Psoas muscle (tissue), 8 donors: Measurements from ENCODE around the gene NARF. TPM values are rescaled to one million over a fixed set of nuclear protein-coding genes. Genes with fewer than 3 reads are reported as not detected.

Experiments used
- ATAC-seq, 4 donors: fragments of 200-7000 bp; cut with Tn5 transposase; one replicate each; pipeline ENCODE4 v1.9.1; 2020; ENCODE audit warnings: moderate library complexity in 3 of 4, mild to moderate bottlenecking in 2 of 4
- DNase-seq, 2 donors: peaks; one replicate each; pipeline ENCODE4 v3.0.0-alpha.2; 2020
- H3K27ac ChIP-seq: fragments of 200-600 bp; one replicate; pipeline ENCODE4 v1.8.0; 2022
- H3K27me3 ChIP-seq, 3 donors: fragments of 200-600 bp in 1 of 3; one replicate each; pipeline versions ENCODE4 v1.6.1 to v1.8.0; 2013 to 2022; ENCODE audit warnings: low read length in 2 of 3, mild to moderate bottlenecking in 2 of 3, moderate library complexity in 1 of 3; ENCODE audit not compliant: insufficient read depth in 3 of 3
- H3K36me3 ChIP-seq, 2 donors: fragments of 200-600 bp in 1 of 2; one replicate each; pipeline versions ENCODE4 v1.6.1 to v1.8.0; 2013 to 2022; ENCODE audit warnings: low read depth in 1 of 2, mild to moderate bottlenecking in 1 of 2, moderate library complexity in 1 of 2; ENCODE audit not compliant: insufficient read depth in 1 of 2
- H3K4me1 ChIP-seq: fragments of 200-600 bp; one replicate; pipeline ENCODE4 v1.8.0; 2022
- H3K4me3 ChIP-seq: fragments of 200-600 bp; one replicate; pipeline ENCODE4 v1.8.0; 2022; ENCODE audit warnings: mild to moderate bottlenecking
- H3K9me3 ChIP-seq: fragments of 200-600 bp; one replicate; pipeline ENCODE4 v1.8.0; 2022
- WGBS, 3 donors: extraction: QIAGEN DNeasy Blood & Tissue Kit; methylation state at CpG; one replicate each; pipeline versions ENCODE4 v1.1.6 to v1.1.7; 2013; 5-methylcytosine and 5-hydroxymethylcytosine counted together
- intact Hi-C, 2 donors: fragments of 100-400 bp; cut with DNase I; formaldehyde crosslinking; loops; one replicate each; pipeline versions ENCODE4 v1.11.0 to v1.14.2; 2022
- polyA plus RNA-seq, 3 donors: library from polyadenylated mRNA; stranded (reverse); fragments of 200-250 nt; gene quantifications; one replicate each; pipeline ENCODE4 v1.2.3, GENCODE V29; 2013
- total RNA-seq, 4 donors: library from RNA; stranded (reverse); fragmentation: NEBNext Ultra II Directional in 2 of 4; extraction: Animal tissue kit (Norgen Biotek cat#: 25700) in 2 of 4; gene quantifications; one replicate each; pipeline versions ENCODE4 v1.2.1 to v1.2.4, GENCODE V29; 2021 to 2023
- TF ChIP-seq, protein P1 (sequence below): fragments of 200-600 bp; IDR thresholded peaks from one replicate; pipeline ENCODE4 v1.8.0; 2022; ENCODE audit warnings: antibody characterized with exemption
- donor health status: healthy with polysubstance abuse.
- donor health status: DM: no; HTN: no; CAD: no; lungs with moderate emphysema.
- donor health status: Bipolar disorder and iron deficiency.
- donor health status: healthy.
- donor health status: DM: yes; HTN: yes; CAD: no.
- donor health status: DM: no; HTN: no; CAD: no.
- donor health status: DM: no; HTN: no; CAD: no.
- donor health status: DM: yes; HTN: yes; CAD: no.

The NARF gene
- total and polyA plus RNA-seq, 7 donors: 32.8 to 129 (median 43.1) TPM

DNA sequence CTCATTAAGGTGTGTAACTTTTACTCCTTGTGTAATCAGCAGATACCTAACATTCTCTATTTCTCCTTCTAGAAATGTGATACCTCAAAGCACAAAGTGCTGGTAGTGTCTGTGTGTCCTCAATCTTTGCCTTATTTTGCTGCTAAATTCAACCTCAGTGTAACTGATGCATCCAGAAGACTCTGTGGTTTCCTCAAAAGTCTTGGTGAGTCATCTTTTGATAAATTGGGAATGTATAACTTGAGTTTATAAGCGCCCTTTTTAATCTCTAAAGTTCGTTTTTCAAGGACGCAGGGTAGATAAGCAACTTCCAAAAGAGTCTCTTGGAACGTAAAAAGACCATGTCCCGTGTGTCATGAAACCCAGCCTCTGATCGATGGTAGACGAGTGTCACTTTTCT is 10.2 kb downstream of the NARF start:
- DNase-seq: no peak
- H3K36me3 ChIP-seq: peaks cover 10 to 97% of the 10 kb centered on the region in 2 donors
- no peaks in the 10 kb centered on the region for H3K4me1 ChIP-seq
- TF ChIP-seq, protein P1, sequence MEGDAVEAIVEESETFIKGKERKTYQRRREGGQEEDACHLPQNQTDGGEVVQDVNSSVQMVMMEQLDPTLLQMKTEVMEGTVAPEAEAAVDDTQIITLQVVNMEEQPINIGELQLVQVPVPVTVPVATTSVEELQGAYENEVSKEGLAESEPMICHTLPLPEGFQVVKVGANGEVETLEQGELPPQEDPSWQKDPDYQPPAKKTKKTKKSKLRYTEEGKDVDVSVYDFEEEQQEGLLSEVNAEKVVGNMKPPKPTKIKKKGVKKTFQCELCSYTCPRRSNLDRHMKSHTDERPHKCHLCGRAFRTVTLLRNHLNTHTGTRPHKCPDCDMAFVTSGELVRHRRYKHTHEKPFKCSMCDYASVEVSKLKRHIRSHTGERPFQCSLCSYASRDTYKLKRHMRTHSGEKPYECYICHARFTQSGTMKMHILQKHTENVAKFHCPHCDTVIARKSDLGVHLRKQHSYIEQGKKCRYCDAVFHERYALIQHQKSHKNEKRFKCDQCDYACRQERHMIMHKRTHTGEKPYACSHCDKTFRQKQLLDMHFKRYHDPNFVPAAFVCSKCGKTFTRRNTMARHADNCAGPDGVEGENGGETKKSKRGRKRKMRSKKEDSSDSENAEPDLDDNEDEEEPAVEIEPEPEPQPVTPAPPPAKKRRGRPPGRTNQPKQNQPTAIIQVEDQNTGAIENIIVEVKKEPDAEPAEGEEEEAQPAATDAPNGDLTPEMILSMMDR: no peak
- intact Hi-C loops: no loop called here
- no peaks in the 10 kb centered on the region for H3K27me3 ChIP-seq
- ATAC-seq: no peak
- H3K4me3 ChIP-seq: no peak overlapping the region
- no peak overlapping the region for H3K27ac ChIP-seq
- WGBS, 3 donors: 92 to 95% (median 93%) methylated on average over 7 of the region's 7 CpGs
- no peaks in the 10 kb centered on the region for H3K9me3 ChIP-seq

DNA sequence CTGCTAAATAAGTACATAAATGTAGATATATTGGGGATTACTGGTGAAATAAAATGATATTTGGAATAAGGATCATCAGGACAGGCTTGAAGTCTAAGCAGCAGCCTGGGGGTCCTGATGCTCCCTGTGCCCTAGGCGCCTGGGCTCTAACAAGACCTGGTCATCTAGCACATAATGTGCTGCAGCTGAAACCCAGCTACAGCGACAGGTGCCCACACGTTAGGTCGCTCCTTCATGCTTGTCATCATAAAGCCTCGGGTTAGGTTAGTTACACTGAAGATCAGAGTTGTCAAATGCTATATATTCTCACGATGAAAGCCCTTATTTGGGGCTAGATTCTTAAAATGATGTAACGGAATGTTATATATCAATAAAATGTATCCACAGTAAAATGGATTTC is 11.5 kb downstream of the NARF start:
- WGBS, 3 donors: 92 to 96% (median 94%) methylated on average over 7 of the region's 7 CpGs
- Histone ChIP-seq H3K27me3 (no peaks in the 10 kb centered on the region), H3K9me3 (no peaks in the 10 kb centered on the region), H3K4me1 (no peaks in the 10 kb centered on the region), H3K27ac (no peak overlapping the region), H3K36me3 (peaks cover 10 to 97% of the 10 kb centered on the region in 2 donors), H3K4me3 (no peak overlapping the region)
- intact Hi-C loops: no loop called here
- TF ChIP-seq, protein P1: no peak
- DNase-seq (no peak), ATAC-seq (no peak)

DNA sequence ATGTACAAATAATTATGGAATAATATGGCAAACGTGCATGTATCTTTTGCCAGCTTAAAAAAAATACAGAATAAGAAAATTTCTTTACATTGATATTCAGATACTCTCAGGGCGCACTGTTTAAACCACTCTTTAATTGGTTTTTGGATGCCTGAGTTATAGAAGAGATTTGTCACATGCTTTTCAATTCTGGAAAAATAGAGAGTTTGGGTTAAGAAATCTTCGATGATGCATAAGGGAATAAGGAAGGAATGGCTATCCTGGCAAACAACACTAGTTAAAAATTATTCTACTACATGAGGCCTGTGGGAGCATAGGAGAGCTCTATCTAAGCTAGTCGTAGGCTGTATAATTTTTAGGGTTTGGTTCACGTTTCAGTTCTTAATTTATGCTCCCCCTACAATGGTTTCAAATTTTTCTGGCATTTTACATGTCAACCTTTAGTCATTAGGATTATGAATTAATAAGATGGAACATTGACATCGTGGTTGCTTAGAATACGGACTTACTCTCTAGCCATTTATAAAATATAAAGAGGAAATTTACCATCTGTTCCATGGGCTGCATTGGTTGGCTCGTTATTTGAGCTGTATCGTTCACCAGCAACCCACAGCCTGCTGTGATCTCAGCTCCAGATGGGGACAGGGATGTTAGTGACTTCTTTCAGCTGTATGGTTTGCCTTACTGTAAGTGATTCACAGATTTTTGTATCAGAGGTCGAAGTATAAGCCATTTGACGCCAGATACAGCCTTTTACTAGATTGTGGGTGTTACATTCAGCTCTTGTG is 15.9 kb downstream of the NARF start:
- no peaks in the 10 kb centered on the region for H3K4me1 ChIP-seq
- H3K27me3 ChIP-seq: no peaks in the 10 kb centered on the region
- no peaks in the 10 kb centered on the region for H3K9me3 ChIP-seq
- DNase-seq (no peak), ATAC-seq (no peak)
- H3K36me3 ChIP-seq: peaks cover 4 to 96% of the 10 kb centered on the region in 2 donors
- H3K4me3 ChIP-seq: no peak overlapping the region
- TF ChIP-seq, protein P1: no peak
- H3K27ac ChIP-seq: no peak overlapping the region
- intact Hi-C loops: no loop called here
- 61 to 71% (median 64%) methylated on average over 11 of the region's 11 CpGs for WGBS, 3 donors

DNA sequence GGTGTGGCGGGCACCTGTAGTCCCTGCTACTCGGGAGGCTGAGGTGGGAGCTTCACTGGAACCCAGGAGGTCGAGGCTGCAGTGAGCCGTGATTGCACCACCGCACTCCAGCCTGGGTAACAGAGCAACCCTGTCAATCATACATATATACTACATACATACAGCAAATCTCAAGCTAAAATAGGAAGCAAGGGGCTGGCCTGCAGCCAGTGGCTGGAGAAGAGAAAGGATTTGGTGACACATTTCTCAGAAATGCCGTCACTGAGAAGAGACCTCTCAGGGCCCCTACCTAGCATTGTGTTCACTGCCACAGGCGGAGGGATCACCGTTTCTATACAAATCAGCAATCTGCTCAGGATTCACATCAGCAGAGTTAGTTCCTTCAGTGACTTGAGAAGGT is 16.9 kb downstream of the NARF start:
- Histone ChIP-seq H3K36me3 (peaks cover 0 to 96% of the 10 kb centered on the region in 2 donors), H3K4me1 (no peaks in the 10 kb centered on the region), H3K27me3 (no peaks in the 10 kb centered on the region), H3K9me3 (no peaks in the 10 kb centered on the region), H3K27ac (no peak overlapping the region), H3K4me3 (no peak overlapping the region)
- no peak for DNase-seq
- no peak for ATAC-seq
- intact Hi-C loops: no loop called here
- TF ChIP-seq, protein P1: no peak
- WGBS, 3 donors: 79 to 89% (median 81%) methylated on average over 8 of the region's 8 CpGs

DNA sequence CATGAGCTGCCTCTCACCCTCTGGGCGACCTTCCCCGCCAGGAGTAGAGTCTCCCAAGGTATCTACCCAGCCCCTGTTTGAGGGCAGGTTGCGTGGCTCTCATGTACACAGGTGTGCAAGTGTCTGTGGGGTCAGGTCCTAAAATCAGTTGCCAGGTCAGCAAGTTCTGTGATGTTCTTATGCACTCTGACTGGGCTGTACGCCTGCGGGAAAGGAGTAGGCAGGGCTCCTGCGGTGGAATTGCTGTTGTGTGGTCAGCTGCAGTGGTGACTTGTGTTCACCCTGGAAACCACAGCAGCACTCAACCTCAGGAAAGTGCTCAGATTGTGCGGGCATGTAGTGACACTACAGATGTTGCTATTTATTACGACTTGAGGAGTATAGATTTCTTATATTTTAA is 19.4 kb downstream of the NARF start:
- intact Hi-C loops: no loop called here
- no peak overlapping the region for H3K4me3 ChIP-seq
- WGBS, 3 donors: 90 to 94% (median 93%) methylated on average over 8 of the region's 8 CpGs
- no peaks in the 10 kb centered on the region for H3K4me1 ChIP-seq
- H3K36me3 ChIP-seq: peaks cover 0 to 98% of the 10 kb centered on the region in 2 donors
- no peak for DNase-seq
- no peaks in the 10 kb centered on the region for H3K9me3 ChIP-seq
- no peaks in the 10 kb centered on the region for H3K27me3 ChIP-seq
- no peak overlapping the region for H3K27ac ChIP-seq
- no peak for ATAC-seq
- TF ChIP-seq, protein P1: no peak
